ENCODE measurements around the gene HTT-AS. TPM values are rescaled to one million over a fixed set of nuclear protein-coding genes. Genes with fewer than 3 reads are reported as not detected.

HTT-AS gene
- not detected for total RNA-seq
- long read RNA-seq, result 0 reads

- intact Hi-C loops (cut with DNase I), result loop anchor here (10.0 kb wide), 1 partner anchor 881 kb away; no protein-coding TSS in a partner anchor
- DNase-seq (ENCODE audit: low spot score), result peak; percentile 99
Observed at GRCh38 chr4:3074078-3074845, at the start of gene HTT-AS, which contains the start of gene HTT. Gene HTT-AS (minus strand): TSS chr4:3074538. Gene HTT (plus strand): TSS chr4:3074681. CDS start chr4:3074826, 145 bp downstream.

DNA sequence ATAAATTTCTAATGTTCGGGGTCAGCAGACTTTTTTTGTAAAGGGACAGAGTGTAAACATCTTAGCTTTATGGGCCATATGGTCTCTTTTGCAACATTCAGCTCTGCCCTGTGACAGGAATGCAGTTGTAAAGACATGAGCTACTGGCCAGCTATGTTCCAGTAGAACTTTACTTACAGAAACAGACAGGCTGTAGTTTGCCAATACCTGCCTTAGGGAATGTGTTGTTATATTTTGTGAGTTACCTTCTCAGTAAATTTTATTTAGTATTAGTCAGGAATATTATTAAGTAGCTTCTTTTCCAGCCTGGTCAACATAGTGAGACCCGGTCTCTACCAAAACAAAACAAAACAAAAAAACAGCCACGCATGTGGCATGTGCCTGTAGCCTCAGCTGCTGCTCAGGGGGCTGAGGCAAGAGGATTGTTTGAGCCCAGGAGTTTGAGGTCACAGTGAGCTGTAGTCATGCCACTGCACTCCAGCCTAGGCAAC lies 48.9 kb upstream of the HTT-AS start:
- DNase-seq (ENCODE audit: low spot score), result no peak
- intact Hi-C loops (cut with DNase I), result no loop called here

- DNase-seq (ENCODE audit: low spot score), result no peak
- intact Hi-C loops (cut with DNase I), result no loop called here
Observed at GRCh38 chr4:3122081-3122563, 47.8 kb upstream of the HTT-AS start.

GRCh38 chr4:3121596-3121995 lies 47.3 kb upstream of the HTT-AS start:
- DNase-seq (ENCODE audit: low spot score), result no peak
- intact Hi-C loops (cut with DNase I), result no loop called here

DNA sequence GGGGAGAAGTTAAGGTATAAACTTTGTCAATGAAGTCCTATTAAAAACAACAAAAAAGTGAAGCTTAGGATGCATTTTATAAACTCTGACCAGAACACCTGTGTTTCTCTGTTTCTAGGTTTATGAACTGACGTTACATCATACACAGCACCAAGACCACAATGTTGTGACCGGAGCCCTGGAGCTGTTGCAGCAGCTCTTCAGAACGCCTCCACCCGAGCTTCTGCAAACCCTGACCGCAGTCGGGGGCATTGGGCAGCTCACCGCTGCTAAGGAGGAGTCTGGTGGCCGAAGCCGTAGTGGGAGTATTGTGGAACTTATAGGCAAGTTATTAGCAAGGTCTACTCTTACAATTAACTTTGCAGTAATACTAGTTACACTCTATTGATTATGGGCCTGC lies 46.8 kb upstream of the HTT-AS start:
- no peak for DNase-seq (ENCODE audit: low spot score)
- intact Hi-C loops (cut with DNase I), result no loop called here

- intact Hi-C loops (cut with DNase I), result no loop called here
- DNase-seq (ENCODE audit: low spot score), result no peak
Observed at GRCh38 chr4:3119464-3119863, 45.1 kb upstream of the HTT-AS start.

GRCh38 chr4:3118312-3118711 lies 44.0 kb upstream of the HTT-AS start:
- intact Hi-C loops (cut with DNase I), result no loop called here
- no peak for DNase-seq (ENCODE audit: low spot score)

GRCh38 chr4:3116955-3117354 lies 42.6 kb upstream of the HTT-AS start:
- intact Hi-C loops (cut with DNase I), result no loop called here
- DNase-seq (ENCODE audit: low spot score), result no peak

DNA sequence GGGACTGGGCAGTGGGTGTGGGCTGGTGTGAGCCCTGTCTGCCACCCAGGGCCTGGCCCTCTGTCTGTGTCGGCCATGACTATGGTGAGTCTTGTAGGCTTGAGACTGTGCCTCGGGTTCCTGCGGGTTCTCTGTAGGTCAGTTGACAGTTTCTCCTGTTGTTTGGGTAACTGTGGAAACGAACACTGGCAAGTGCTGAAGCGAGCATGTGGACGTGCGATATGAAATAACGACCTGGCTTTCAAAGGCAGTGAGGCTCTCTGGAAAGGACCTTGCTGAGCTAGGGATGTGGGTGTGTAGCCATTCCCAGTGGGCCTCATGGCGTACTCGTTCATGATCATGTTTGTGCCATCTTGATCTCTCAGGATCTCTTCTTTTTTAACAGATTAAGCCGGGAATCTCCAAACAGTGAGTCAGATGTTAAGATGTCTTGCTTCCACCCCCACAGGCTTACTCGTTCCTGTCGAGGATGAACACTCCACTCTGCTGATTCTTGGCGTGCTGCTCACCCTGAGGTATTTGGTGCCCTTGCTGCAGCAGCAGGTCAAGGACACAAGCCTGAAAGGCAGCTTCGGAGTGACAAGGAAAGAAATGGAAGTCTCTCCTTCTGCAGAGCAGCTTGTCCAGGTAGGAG lies 41.4 kb upstream of the HTT-AS start:
- no peak for DNase-seq (ENCODE audit: low spot score)
- intact Hi-C loops (cut with DNase I), result no loop called here

DNA sequence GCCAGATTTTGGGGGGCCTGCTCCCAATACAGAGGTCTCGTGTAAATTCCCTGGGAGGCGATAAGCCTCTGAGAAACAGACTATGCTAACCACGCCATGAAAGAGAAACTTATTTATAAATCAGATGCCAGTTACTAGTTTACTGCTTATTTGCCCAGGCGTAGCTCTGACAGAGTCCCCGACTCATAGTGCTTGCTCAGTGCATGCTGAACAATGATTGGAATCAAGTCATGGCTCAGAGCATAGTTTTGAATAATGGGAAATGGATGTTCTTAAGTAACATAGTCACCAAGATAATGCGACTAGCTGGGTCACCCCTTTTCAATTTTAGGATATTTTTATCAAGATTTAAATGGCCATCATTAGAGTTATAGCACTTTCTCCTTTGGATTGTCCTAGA lies 40.0 kb upstream of the HTT-AS start:
- no peak for DNase-seq (ENCODE audit: low spot score)
- intact Hi-C loops (cut with DNase I), result no loop called here

DNA sequence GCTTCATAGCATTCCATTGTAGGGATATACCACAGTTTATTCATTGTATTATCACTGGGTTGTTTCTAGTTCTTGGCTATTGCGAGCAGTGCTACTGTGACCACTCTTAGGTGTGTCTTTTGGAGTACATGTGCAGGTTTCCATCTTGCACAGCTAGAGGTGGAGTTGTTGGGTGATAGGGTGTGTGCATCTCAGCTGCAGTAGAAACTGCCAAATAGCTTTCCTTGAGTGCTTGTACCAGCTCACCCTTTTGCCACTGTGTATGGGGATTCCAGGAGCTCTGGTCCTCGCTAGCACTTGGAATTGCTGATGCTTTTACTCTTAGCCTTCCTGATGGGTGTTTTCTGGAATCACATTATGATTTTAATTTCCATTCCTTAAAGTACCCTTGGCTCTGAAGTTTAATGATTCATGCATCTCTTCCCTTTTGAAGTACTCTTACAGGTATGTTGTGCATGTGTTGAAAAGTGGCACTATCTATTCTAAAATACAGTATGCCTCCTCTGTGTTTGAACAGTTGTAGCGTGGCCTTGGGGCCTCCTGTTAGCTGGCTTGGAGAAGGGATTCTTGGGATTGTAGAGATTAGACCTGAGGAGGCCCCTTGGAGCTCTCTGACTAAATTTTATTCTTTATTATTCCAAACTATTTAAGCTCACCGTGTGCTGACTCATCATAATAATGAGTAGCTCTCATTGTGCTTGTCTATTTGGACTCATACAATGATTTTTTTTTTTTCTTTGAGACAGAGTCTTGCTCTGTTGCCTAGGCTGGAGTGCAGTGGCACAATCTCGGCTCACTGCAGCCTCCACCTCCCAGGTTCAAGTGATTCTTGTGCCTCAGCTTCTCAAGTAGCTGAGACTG lies 38.5 kb upstream of the HTT-AS start:
- intact Hi-C loops (cut with DNase I), result no loop called here
- no peak for DNase-seq (ENCODE audit: low spot score)

- DNase-seq (ENCODE audit: low spot score), result no peak
- intact Hi-C loops (cut with DNase I), result no loop called here
Observed at GRCh38 chr4:3112201-3112600, 37.9 kb upstream of the HTT-AS start.

DNA sequence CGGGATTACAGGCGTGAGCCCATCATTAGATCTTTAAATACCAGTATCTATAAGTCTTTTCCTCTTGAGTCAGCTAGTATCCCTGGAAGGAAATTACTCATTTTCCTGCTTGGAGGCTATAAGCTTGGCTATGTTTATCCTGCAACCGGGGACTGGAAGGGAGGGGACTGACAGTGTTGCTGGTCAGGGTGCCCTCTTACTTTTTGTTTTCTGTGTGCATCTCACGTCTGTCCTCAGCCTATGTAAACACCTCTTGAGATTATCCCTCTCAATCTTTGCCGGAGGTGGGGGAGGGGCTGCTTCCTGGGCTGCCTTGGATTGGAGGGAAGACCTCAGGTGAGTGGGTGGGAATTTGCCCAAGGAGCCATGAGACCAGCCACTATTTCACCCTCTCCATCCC lies 37.1 kb upstream of the HTT-AS start:
- intact Hi-C loops (cut with DNase I), result no loop called here
- no peak for DNase-seq (ENCODE audit: low spot score)

DNA sequence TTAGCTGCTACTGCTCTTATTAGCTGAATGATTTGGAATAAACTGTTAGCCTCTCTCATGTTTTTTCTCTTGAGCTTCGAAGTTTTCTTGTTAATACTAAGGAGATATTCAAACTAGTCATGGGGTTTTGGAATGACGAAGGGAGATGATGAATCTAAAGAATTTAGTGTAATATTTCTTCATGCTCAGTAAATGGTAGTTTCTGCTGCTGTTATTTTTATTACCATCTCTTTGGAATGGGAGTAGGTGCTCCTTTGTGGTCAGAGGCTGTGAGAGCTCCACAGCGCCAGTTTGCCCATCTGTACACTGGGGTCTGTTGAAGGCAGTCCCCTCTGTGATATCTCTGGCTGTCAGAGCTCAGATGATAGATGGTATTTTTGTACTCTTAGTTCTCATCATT lies 33.9 kb upstream of the HTT-AS start:
- intact Hi-C loops (cut with DNase I), result loop anchor here (5.0 kb wide), 1 partner anchor 659 kb away; the partner anchor contains the start of gene ADRA2C
- DNase-seq (ENCODE audit: low spot score), result no peak

GRCh38 chr4:3107691-3108121 lies 33.4 kb upstream of the HTT-AS start:
- no peak for DNase-seq (ENCODE audit: low spot score)
- intact Hi-C loops (cut with DNase I), result loop anchor here (5.0 kb wide), 1 partner anchor 660 kb away; the partner anchor contains the start of gene ADRA2C

- intact Hi-C loops (cut with DNase I), result loop anchor here (5.0 kb wide), 1 partner anchor 660 kb away; the partner anchor contains the start of gene ADRA2C
- no peak for DNase-seq (ENCODE audit: low spot score)
Observed at GRCh38 chr4:3107271-3107670, 32.9 kb upstream of the HTT-AS start.

DNA sequence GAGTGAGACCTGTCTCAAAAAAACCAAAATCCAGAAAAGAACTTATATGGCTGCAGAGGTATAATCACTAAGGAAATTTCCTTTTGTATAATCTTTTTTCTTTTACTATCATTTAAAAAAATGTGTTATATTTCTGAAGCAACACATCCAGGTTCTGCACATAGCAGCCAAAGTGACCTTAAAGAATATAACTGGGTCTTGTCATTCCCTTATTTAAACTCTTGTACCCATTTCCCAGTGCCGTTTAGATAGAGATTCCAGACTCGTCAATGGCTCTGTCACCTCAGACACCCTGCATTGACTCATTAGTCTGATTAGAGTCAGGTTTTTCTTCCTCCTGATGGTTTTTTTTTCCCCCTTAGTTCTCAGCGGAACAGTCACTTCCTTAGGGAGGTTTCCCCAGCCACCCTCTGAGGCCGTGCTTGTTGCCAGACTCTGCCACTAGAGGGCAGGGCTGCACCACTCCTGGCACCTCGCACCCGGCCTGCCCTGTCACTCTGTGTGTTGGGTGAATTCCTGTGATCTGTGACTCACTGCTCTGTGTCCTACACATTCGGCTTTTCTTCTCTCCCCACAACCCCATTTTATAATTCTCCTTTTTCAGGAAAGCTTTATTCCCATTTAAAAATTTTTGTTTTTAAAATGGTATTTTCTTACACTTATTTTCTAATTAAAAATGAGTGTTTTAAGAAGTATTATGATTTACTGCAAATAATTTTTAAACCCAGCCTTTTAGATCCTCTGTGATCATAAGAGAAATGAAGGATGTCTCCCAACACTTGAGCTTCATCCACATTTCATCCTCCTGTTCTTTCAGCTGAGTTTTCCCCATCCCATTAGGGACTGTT lies 32.2 kb upstream of the HTT-AS start:
- intact Hi-C loops (cut with DNase I), result loop anchor here (5.0 kb wide), 1 partner anchor 661 kb away; the partner anchor contains the start of gene ADRA2C

GRCh38 chr4:3098346-3098745 lies 24.0 kb upstream of the HTT-AS start:
- intact Hi-C loops (cut with DNase I), result no loop called here
- no peak for DNase-seq (ENCODE audit: low spot score)

More for the DNA sequence above, 32.2 kb upstream of the HTT-AS start:
- DNase-seq (ENCODE audit: low spot score), result peak; percentile 94

- DNase-seq (ENCODE audit: low spot score), result no peak
- intact Hi-C loops (cut with DNase I), result no loop called here
Observed at GRCh38 chr4:3096202-3096601, 21.9 kb upstream of the HTT-AS start.
